Stimulated activated CD4-positive, alpha-beta T cell treated with anti-CD3 and anti-CD28 coated beads, Interleukin-12 subunit alpha, Interleukin-12 subunit beta, amount 100 ng/mL, for 24 hours (primary cell): Measurements from ENCODE around the gene CADPS.

Experiments used
- DNase-seq, 2 experiments: peaks; one replicate each; pipeline ENCODE4 v3.0.0-alpha.2; 2020; ENCODE audit warnings: low read depth in 2 of 2

The CADPS gene

DNA sequence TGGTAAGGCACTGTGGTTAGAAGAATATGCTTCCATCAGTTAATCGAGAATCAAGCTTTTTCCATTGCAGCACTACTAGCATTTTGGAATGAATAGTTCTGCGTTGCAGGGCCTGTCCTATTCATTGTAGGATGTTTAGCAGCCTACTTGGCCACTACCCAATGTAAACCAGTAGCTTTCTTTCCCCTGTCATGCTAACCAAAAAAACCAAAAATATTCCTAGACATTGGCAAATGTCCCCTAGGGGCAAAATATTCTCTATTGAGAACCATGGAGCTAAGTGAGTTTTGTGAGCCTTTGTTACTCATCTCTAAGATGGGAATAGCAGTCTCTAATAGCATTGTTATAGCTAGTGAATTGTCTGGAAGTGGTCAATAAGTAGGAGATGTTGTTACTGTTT lies 187.2 kb downstream of the CADPS start:
- no peak for DNase-seq

DNA sequence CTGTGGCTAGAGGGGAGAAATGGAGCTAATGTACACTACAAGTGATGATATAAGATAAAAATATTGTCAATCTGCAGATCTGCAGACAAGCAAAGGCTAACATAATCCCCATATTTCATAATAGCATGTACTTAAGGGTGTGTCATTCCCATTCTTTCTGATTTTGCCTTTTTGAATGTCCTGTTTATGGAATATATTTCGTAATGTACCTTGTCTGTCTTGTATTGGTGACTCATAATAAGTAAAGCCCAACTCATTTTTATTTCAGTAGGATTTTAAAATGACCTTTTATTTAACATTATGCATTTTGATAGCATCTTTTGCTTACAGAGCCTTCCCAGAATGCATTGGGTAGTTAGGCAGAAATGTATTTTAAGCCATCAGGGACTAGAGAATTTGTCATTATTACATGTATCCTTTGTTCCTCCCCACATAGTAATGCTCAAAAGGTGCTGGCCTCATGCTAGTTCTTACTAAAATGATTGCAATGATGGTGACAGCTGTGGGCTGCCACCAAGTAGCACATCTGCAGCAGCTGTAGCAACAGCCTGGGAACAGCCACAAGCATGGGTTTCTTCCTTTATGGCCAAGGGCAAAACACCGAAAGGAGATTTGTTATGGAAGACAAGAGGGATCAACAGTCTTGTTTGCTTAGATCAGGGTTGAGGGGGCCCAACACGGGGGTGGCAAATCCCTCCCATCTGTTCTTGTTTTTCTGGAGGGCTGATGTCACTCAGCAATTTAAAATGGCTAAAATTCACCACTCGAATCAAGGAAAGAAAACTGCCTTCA lies 188.5 kb downstream of the CADPS start:
- no peak for DNase-seq

DNA sequence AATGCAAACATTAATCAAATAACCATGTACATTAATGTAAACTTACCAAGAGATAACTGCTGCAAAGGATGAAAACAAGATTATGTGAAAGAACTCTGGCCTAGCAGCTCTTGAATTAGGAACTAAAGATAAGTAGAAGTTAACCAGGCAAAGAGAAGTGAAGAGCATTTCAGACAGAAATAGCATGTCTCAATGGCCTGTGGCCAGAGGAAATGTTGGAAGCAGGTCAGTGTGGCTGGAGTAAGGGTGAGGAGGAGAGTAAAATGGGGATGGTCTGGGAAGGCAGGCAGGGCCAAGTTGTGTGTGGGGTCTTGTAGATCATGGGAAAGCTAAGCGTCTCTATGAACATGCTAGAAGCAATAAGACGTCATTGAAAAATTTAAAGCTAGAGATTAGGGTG lies 192.4 kb downstream of the CADPS start:
- no peak for DNase-seq

DNA sequence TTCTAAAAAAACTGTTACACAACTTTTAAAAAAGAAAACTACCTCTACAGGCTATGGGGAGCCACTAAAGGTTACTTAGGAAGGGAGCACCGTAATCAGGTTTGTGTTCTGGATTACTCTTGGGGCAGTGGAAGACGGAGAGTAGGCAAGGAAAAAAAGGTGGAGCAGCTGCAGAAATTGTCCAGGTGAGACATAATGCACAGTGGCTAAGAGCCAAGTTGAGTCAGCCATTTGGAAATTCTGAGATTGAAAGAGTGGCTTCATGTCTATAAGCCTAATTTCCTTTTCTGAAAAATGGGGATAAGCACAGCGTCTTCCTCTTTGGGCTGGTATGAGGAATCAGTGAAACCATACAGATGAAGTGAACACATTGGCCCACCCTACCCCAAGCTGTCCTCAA lies 195.2 kb downstream of the CADPS start:
- DNase-seq = no peak

DNA sequence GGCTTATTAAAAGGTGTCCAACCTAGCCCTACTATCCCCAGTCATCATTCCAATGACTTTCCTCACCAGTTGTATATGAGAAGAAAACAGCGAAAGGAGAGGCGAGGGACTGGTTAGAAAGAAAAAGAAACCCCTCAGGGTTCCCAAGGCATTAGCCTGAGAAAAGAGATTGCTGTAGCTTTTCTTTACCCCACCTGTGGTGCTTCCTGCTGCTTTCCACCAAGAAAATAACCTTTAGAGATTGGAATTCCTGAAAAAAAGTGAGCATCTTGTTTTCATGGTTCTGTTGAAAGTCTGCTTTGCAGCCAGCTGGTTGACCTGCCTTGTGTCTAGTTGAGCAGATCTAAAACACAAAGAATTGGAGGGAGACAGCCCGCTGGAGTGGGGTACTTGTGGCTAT lies 196.4 kb downstream of the CADPS start:
- no peak for DNase-seq

DNA sequence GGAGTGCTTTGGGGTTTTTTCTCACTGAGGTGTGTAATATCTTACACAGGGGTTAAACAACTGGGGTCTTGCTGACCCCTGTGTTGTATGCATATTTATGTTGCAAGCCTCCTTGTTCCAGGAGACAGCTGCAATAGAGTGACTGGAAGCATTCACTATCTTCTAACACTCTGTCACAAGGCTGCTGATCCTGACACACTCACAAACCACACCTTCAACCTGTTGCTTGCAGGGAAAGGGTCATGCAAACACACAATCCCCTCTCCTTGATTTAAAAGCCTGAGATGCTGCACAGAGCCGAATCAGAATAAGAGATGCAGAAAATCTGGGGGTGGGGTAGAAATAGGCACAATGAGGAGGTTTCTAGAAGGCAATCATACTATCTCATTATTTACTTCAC lies 197.3 kb downstream of the CADPS start:
- no peak for DNase-seq

DNA sequence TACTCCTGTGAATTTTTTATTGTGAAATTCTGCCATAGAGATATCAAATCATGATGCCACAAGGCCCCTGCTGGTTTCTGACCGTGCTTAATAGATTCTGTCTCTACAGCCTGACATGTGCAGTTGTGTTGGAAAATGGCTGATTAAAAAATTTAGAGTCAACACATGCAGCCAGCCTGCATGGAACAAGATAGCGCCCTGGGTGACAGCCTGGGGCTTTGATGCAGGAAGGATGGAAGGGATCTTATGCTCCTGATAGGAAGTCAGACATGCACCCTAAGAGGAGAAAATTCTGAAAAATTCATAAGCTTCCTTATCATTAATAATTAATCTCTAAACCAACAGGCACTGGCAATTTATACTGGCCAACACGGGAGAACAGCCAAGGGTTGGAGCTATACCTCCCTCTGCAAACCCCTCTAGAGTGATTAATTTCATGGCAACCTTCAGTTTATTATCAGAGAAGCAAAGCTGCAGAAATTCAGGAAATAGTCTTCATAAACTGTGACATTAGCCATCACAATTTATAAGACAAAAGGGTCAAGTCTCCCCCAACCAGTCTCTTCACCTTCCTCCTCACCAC lies 198.4 kb downstream of the CADPS start:
- DNase-seq = no peak

DNA sequence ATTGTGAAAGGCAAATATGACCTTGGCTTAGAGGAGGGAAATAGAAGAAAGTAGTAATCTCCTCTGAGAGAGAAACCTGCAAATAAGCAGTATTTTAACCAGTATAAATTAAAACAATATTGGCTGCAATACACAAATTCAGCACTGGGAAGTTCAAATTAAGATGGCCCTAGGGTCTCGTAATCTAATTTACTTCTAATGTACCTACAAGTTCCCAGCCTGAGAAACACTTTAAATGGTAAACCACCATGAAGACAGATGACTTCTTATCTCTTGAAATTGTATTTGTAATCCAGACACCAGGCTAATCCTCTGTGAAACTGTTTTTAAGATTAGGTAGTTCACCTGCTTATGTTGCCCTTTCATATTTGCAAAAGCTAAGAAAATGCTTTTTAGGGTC lies 199.7 kb downstream of the CADPS start:
- DNase-seq = no peak

DNA sequence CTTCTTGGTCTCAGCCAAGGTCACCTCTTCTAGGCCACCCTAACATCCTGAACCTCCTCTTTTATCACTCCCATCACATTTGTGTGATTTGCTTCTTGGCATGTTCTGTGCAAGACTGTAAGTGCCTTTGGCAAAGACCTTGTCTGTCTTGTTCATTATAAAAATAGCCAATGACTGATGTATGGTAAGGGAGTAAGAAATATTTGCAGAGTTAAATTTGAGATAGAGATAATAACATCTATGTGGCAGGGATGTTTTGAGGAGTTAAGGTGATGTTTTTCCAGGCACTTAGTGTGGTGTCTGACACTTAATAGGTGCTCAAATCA lies 202.3 kb downstream of the CADPS start:
- DNase-seq = no peak

DNA sequence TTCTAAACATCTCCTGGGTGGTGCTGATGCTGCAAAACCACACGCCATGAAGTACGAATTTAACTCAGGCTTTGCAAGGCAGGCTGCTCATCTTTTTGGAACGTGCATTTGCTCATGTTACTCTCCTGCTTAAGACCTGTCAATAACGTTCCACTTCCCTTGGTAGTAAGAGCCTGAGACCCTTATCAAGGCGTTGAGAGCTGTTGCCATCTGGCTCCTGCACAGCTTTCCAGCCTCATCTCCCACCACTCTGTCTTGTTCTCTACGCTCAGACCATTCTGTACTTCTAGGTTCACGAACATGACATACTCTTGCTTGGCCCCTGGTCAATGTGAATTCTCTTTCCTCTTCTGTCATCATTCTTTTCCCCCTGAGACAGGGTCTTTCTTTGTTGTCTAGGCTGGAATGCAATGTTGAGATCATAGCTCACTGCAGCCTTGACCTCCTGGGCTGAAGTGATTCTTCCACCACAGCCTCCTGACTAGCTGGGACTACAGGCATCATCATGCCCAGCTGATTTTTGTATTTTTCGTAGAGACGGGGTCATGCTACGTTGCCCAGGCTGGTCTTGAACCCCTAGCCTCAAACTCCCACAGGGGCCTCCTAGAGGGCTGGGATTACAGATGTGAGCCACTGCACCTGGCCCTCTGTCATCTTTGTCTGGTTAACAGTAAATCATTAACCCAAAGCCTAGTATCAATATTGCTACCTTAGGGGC lies 202.8 kb downstream of the CADPS start:
- DNase-seq = no peak

DNA sequence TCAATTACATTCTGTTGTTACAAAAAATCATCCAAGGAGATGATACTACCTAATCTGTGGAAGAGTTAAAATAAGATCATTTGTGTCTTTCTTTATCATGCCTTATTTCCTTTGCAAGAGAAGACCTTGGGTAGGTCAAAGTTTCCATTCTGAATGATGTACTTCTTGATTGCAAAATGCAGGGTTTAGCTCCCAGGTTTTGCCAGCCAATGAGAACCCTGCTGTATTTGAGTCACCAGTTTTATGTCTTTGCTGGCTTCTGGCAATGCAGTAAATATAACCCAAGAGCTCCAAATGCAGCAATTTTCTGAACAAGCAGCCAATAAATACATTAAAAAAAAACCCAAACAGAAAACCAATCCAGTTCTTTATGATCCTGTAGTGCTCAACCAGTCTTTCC lies 204.9 kb downstream of the CADPS start:
- no peak for DNase-seq

DNA sequence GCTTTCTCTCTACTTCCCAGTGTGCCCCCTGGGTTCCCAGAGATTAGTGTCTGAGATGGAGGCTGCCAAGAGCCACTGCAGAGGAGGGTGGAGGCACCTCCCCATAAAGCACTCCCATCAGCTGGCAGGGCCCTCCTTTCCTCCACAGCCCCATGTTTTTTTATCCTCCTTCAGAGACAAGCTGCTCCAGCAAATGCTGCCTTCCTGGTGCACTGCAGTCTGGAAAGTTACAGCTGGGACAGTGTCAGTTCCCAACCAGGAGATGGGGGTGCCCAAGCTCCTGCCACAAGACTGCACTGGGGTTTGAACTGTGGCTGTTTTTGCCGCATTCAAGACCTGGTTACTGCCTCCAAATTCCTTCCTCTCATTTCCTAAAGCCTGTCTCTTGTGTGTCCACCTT lies 206.1 kb downstream of the CADPS start:
- DNase-seq = no peak

DNA sequence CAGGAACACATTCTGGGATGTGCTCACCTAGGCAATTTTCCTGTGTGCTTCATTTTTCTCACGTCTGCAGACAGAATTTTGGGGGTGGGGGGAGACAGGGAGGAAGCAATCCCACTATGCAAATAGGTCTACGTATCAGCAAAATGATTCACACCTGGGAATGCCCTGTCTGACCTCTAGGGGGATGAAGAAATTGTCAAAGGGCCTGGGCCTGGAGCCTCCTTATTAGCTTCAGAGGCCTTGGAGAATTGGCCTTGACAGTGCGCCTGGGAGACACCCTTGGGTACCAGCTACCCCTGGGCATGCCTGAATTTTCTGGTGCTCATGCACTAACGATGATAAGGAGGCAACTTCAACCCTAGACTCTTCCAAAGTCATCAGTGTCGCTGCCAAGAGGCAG lies 207.5 kb downstream of the CADPS start:
- no peak for DNase-seq

DNA sequence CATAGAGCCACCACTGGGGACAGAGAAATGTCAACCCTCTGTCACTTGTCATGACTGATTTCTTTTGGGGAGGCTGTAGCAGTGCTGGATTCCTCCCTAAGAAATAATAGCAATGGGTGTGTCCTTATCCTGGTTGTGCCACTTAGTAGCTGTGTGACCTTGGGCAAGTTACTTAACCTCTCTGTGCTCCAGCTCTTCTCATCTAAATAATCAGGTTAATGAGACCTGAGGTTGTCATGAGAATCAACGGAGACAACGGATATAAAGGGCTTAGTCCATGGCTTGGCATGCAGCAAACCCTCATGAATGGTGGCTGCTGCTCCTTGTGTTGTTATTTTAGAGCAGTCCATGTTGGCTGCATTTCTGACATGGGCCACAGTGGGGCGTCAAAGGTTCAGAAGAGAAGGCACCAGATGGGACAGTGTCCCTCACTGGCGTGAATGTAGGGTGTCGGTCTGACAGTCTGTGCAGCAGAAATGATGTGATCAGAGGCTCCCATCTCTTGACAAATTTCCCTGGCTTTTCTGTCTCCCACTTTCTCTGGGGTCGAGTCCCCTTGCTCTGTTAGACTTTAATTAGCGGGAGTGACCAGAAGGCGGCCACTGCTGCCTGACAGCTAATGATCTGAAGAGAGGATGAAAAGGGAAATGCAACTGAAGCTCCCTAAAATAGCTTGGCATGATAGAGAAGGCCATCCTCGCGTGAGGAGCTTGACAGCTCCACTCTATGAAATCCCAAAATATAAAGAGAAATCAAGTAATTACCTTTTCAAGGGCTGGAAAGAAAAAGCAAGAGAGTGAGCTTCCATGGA lies 209.4 kb downstream of the CADPS start:
- DNase-seq = peak in 1 of 2 experiments; percentile 16

DNA sequence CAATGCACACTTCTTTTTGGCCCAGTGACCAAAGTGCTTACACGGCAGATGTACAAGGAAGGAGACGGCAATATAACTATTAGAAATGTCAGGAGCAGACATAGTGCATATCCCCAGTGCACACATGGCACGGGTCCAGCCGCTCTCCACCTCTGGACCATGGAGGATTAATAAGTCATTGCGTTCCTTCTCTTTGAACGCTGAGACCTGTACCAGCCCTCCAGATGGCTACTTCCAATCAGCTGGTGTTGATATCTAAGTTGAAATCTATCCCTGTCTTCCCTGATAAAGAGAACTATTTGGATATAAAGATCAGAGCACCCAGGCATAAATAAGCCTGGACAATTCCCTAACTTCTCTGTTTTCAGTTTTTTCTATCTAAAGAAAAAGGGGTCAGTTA lies 212.5 kb downstream of the CADPS start:
- no peak for DNase-seq

DNA sequence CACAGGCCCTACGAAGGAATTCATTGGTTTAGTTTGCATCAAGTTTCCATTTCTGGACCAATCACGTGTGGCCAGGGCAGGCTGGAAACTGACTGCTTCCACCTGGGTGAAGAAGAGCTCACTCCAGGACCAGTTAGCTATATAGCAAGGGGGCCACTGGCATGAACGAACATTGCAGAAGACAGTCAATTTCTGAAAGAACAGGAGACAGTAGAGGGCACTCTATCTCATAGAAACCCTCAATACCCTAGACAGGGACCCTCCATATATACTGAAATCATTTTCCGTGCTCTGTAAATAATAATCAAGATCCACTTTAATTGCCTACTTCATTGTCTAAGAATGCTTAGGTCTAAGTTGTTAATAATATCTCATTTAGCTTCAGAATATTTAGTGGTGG lies 215.6 kb downstream of the CADPS start:
- DNase-seq = no peak

DNA sequence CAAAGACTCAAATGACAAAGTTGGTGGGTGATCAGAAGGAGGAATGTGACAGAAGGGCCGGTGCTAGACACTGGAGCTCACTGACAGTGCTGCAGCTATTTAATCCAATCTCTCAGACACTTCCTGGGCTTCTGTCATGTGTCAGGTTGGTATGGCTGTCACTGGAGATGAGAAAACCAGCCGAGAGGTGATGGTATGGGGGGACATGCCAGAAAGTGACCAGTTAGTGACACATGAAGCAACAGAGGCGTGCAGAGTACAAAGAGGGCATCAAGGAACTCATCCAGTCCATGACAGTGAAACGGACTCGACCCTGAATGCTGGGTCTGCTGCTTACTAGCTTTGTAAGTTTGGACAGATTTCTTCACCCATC lies 219.5 kb downstream of the CADPS start:
- DNase-seq = no peak

DNA sequence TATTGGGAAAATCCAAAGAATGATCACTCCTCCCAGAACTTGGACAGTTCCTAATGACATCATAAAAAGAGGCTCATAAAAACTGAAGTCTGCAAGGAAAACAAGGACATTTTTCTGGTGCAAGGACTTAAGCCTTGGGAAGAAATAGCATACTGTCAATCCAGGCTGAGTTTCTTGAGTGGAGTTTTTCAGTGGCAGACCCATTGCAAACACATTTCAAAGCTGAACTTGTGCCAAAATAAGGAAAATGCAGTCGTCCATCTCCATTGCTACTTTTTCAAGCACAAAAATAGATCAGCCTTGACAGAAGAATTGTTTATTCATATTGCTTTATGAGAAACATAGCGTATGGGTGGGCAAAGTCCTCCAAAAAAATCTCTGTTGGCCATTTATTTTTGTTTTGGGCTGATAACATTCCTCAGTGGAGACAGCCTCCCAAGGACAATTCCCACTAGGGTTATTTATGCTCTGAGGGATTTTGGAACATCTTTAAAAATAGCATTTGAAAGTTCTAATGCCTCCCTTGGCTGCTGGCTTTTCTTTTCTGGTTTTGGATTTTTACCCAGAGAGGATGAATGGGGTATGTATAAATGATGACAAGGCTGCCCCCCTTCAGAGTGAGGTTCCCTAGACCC lies 220.0 kb downstream of the CADPS start:
- no peak for DNase-seq

DNA sequence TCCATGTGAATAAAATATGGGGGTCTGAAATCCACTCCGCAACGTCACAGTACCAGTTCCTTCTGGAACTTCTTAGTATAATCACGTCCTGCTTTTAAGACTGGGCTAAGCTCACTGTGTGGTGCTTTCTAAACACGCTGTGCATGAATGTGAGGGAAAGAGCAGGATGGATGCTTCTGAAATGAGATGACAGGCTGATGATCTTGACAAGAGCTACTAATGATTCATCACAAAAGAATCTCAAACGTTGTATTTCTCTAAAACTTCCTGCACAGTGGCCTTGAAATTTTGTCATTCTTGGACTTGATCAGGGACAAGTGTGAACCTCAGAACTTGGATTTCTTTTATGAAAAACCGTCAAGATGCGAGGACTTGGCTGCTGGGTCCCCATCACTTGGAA lies 221.4 kb downstream of the CADPS start:
- no peak for DNase-seq

DNA sequence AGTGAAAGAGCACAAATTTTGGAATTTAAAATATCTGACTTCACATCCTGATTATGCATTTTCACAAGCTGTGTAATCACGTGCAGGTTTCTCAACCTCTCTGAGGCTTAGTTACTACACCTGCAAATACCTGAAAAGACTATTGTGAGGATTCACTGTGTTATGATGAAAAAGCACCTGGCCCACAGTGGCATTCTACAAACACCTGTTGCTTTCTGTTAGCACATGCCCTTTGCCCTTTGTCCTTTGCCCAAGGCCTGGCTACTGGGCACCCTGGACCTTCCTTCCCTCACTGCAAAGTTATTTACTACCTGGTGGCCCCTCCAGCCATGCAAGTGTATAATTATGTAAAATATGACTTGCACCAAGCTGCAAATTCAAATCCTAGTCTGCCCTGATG lies 227.5 kb downstream of the CADPS start:
- no peak for DNase-seq

DNA sequence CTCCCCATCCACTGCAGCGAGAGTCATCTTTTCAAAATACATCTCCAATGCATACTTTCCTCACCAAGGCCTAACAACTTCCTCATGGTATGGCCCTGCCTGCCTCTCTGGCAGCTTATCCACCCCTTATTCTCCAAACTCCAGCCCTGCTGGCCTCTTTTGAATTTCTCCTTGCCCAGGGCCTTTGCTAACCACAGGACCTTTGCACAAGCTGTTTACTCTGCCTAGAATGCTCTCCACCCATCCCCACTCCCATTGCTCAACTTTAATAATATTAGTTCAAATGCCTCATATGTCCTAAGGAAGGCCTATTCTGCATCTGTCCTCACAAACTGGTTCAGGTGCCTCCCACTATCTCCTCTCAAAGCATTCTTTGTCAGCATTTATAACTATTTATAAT lies 230.7 kb downstream of the CADPS start:
- DNase-seq = no peak

DNA sequence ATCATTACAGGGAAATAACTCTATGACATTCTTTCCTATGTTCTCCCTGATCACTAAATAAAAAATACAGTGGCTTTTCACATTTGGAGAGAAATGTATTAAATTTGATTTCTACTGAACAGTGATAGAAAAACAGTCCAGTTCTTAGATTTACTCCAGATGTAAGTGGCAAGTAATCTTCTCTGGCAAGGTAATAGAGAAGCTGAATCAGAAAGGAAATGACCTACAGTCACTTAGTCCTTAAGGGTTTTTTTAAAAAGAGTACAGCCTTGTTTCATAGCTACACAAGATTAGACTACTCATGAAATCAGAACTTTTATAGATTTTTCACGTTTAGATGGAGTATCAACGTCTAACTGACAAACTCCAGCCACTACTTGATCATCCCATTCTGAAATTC lies 236.9 kb downstream of the CADPS start:
- no peak for DNase-seq
